COLO668 (cell line): Measurements from ENCODE around the gene SLC6A18.
"Not testable (repeated sequence)": the region's sequence is repeated elsewhere in the genome, so short reads cannot be mapped to it uniquely, and the experiment has no call there.

ENCODE experiments used
- DNase-seq: peaks from one replicate; lab custom pipeline; 2025; ENCODE audit not compliant: unreplicated experiment; lab: John Stamatoyannopoulos, UW

SLC6A18 gene

GRCh38 chr5:1284336-1284970 is 59.3 kb downstream of the SLC6A18 start:
- not testable (repeated sequence) for DNase-seq

- DNase-seq: no peak
These were observed 60.0 kb downstream of the SLC6A18 start for GRCh38 chr5:1285141-1285540.

GRCh38 chr5:1285883-1286291 is 60.7 kb downstream of the SLC6A18 start:
- DNase-seq: no peak

GRCh38 chr5:1288439-1289335 is 63.5 kb downstream of the SLC6A18 start:
- peak; percentile 48 for DNase-seq

GRCh38 chr5:1289559-1289958 is 64.4 kb downstream of the SLC6A18 start:
- not testable (repeated sequence) for DNase-seq

GRCh38 chr5:1290956-1291355 is 65.8 kb downstream of the SLC6A18 start:
- DNase-seq: not testable (repeated sequence)

- DNase-seq: peak; percentile 86
These were observed 66.5 kb downstream of the SLC6A18 start for GRCh38 chr5:1291611-1292080.

- DNase-seq: peak; percentile 61
These were observed 67.0 kb downstream of the SLC6A18 start for GRCh38 chr5:1292139-1292538.

- DNase-seq: no peak
These were observed 67.8 kb downstream of the SLC6A18 start for GRCh38 chr5:1292846-1293415.

GRCh38 chr5:1293416-1294205 is 68.4 kb downstream of the SLC6A18 start:
- no peak for DNase-seq

- DNase-seq: peak; percentile 44
These were observed 69.1 kb downstream of the SLC6A18 start for GRCh38 chr5:1294206-1294834.

- DNase-seq: peak; percentile 29
These were observed 69.9 kb downstream of the SLC6A18 start, which contains the start of gene TERT for GRCh38 chr5:1294835-1295649. TERT (minus strand) TSS chr5:1295068; CDS start chr5:1294989, 79 bp downstream.

- no peak for DNase-seq
These were observed 70.5 kb downstream of the SLC6A18 start for GRCh38 chr5:1295650-1296037.
